IPS-18a (cell line): ENCODE data around the gene CHD9.
A peak's percentile ranks its signal among the peaks of the same experiment; 100 is the strongest.

Source experiments
- H3K27ac ChIP-seq: one replicate; pipeline ENCODE4 v1.5.1; 2013; ENCODE audit warnings: low read length
- H3K27me3 ChIP-seq: one replicate; pipeline ENCODE4 v1.6.1; 2013; ENCODE audit warnings: mild to moderate bottlenecking, low read length; ENCODE audit not compliant: control insufficient read depth, insufficient read depth
- H3K36me3 ChIP-seq: one replicate; pipeline ENCODE4 v1.6.1; 2013; ENCODE audit warnings: low read depth, low read length; ENCODE audit not compliant: control insufficient read depth
- H3K4me1 ChIP-seq: one replicate; pipeline ENCODE4 v1.6.1; 2013; ENCODE audit warnings: low read depth, low read length; ENCODE audit not compliant: control insufficient read depth
- H3K4me3 ChIP-seq: one replicate; pipeline ENCODE4 v1.5.1; 2013; ENCODE audit warnings: low read length
- H3K9ac ChIP-seq: one replicate; pipeline ENCODE4 v1.6.1; 2013; ENCODE audit warnings: mild to moderate bottlenecking, low read length, moderate library complexity
- H3K9me3 ChIP-seq: one replicate; pipeline ENCODE4 v1.6.1; 2013; ENCODE audit warnings: low read depth, low read length; ENCODE audit not compliant: control insufficient read depth

The CHD9 gene, protein sequence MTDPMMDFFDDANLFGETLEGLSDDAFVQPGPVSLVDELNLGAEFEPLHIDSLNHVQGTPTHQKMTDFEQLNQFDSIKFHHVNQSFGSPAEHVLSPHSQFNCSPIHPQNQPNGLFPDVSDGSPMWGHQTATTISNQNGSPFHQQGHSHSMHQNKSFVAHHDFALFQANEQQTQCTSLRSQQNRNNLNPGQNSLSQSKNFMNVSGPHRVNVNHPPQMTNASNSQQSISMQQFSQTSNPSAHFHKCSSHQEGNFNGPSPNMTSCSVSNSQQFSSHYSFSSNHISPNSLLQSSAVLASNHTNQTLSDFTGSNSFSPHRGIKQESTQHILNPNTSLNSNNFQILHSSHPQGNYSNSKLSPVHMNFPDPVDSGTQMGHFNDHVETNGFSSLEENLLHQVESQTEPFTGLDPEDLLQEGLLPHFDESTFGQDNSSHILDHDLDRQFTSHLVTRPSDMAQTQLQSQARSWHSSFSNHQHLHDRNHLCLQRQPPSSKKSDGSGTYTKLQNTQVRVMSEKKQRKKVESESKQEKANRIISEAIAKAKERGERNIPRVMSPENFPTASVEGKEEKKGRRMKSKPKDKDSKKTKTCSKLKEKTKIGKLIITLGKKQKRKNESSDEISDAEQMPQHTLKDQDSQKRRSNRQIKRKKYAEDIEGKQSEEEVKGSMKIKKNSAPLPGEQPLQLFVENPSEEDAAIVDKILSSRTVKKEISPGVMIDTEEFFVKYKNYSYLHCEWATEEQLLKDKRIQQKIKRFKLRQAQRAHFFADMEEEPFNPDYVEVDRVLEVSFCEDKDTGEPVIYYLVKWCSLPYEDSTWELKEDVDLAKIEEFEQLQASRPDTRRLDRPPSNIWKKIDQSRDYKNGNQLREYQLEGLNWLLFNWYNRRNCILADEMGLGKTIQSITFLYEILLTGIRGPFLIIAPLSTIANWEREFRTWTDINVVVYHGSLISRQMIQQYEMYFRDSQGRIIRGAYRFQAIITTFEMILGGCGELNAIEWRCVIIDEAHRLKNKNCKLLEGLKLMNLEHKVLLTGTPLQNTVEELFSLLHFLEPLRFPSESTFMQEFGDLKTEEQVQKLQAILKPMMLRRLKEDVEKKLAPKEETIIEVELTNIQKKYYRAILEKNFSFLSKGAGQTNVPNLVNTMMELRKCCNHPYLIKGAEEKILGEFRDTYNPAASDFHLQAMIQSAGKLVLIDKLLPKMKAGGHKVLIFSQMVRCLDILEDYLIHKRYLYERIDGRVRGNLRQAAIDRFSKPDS (N-terminal part only)

DNA sequence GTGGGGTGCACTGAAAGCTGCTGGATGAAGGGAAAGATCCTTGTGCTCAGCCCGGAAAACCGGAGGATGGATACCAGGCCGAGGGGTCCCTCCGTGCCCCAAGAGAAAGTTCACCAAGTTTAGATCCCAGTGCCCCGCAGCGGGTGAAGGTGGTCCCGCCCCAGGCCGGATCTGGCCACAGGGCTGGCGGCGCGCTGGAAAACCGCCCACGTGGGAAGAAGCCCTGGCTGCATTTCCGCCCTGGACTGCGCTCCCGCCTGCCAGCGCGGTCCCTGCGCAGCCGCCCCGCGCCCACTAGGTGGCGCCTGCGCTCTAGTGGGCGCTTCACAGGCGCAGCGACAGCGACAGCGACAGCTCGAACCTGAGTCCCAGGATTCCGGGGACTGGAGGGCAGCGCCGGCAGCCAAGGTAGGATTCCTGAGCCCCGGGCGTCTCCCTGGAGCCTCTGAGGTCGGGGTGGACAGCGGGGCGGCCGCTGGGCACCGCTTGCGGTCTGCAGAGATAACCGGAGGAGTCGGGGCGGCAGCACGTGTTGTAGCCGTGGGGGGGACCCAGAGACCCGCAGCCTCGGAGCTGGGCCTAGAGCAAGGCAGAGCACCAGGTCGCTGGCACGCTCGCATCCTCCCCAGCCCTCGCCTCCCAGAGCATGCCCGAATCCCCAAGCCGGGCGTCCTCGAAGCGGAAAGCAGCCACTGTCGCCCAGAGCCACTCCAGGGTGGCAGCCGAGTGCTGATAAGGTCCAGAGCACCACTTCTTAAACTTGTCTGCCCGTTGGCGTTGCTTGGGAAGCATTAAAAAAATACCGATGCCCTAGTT is at the start of gene CHD9:
Gene CHD9 (plus strand): TSS at position 322 of the 816 bp plus-strand sequence. CDS start 101,099 bp downstream, outside the sequence.
- H3K36me3 ChIP-seq, result no peaks in the 10 kb centered on the region

DNA sequence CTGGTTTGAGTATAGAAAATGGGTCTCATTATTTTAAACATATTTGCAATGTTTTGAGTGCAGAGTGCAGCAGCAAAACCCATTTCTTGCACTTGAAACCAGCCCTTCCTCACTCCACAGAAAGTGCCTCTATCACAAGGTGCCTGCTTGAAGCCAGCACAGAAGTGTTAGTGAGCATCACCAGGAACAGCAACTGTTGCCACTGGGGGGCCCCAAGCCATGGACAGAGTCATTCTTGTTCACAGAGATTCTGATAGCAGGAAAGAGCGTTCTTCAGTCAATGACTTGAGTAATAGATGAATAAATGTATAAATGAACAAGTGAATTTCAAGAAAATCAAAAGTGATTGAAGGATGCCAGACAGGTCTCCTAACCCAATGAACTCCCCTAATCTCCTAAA is 47.7 kb upstream of the CHD9 start:
- H3K9ac ChIP-seq, result no peak overlapping the region
- no peaks in the 10 kb centered on the region for H3K27me3 ChIP-seq
- no peaks in the 10 kb centered on the region for H3K4me1 ChIP-seq
- no peaks in the 10 kb centered on the region for H3K36me3 ChIP-seq
- no peak overlapping the region for H3K27ac ChIP-seq
- H3K9me3 ChIP-seq, result no peaks in the 10 kb centered on the region
- H3K4me3 ChIP-seq, result no peak overlapping the region

More for the DNA sequence above, at the start of gene CHD9:
- Histone ChIP-seq H3K9me3 (no peaks in the 10 kb centered on the region), H3K27me3 (no peaks in the 10 kb centered on the region), H3K4me1 (peaks cover 20% of the 10 kb centered on the region), H3K4me3 (peak within 1 kb of the TSS; percentile 74), H3K9ac (peak within 1 kb of the TSS; percentile 66), H3K27ac (peak within 1 kb of the TSS; percentile 59)

DNA sequence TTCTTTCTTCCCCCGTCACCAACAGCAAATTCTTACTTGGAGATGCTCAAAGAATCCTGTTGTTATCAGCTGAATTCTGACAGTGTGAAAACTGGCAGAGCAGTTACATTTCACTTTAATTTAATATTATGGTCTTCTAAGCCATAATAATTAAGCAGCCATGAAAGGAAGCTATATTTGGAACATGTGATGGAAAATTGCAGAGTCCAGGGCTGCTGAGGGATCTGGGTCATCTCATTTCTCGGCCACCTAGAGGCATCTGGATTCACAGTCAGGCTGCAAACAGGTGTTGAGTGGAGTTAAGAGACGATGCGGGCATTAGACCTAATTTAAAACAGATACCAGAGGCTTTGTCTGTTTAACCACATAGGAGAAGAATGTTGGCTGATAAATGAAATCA is 40.5 kb upstream of the CHD9 start:
- Histone ChIP-seq H3K4me3 (no peak overlapping the region), H3K36me3 (no peaks in the 10 kb centered on the region), H3K27me3 (no peaks in the 10 kb centered on the region), H3K9ac (no peak overlapping the region), H3K27ac (no peak overlapping the region), H3K9me3 (no peaks in the 10 kb centered on the region), H3K4me1 (no peaks in the 10 kb centered on the region)

DNA sequence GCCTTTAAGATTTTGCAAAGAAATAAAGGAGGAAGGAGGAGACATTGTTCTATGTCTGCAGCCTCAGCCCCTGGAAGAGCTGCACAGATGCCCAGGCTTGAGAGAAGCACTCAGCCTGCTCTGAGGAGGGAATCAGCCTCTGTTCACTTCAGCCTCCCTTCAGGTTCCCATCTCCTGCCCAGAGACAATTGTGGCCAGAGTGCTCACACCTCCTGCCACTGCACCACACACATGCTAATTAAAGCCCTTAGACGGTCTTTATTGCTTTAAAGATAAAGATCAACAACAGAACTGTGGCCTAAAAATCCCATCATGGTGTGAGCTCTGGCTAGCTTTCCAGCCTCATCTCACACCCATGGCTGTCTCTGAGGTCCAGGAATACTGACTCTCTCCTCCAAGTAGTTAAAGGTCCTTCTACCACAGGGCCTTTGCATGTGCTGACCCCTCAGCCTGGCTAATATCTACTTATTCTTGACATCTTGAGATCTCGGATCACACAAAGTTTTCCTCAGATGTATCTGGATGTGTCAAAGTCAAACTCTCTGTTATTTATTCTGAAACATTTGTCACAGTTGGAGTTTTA is 35.9 kb upstream of the CHD9 start:
- Histone ChIP-seq H3K9me3 (no peaks in the 10 kb centered on the region), H3K4me3 (no peak overlapping the region), H3K4me1 (no peaks in the 10 kb centered on the region), H3K36me3 (no peaks in the 10 kb centered on the region), H3K27me3 (no peaks in the 10 kb centered on the region), H3K9ac (no peak overlapping the region), H3K27ac (no peak overlapping the region)

DNA sequence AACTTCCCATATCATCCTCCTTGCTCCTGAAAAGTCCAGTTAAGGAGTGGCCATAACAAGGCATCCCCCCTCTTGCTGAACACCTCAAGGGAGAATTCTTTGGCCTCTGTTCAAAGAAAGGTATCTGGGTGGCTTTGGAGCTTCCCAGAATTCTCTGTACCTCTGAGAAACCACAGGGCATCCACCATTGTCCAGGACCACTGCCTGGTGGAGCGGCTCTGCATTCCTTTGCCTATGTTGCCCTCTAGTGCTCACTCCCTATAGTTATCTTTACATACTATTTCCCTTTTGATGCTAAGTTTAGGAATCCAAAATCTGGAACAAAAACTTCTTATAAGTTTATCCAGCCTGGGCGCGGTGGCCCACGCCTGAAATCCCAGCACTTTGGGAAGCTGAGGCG is 32.4 kb upstream of the CHD9 start:
- no peaks in the 10 kb centered on the region for H3K9me3 ChIP-seq
- no peak overlapping the region for H3K4me3 ChIP-seq
- H3K27ac ChIP-seq, result no peak overlapping the region
- no peaks in the 10 kb centered on the region for H3K36me3 ChIP-seq
- no peaks in the 10 kb centered on the region for H3K27me3 ChIP-seq
- H3K9ac ChIP-seq, result no peak overlapping the region
- no peaks in the 10 kb centered on the region for H3K4me1 ChIP-seq

DNA sequence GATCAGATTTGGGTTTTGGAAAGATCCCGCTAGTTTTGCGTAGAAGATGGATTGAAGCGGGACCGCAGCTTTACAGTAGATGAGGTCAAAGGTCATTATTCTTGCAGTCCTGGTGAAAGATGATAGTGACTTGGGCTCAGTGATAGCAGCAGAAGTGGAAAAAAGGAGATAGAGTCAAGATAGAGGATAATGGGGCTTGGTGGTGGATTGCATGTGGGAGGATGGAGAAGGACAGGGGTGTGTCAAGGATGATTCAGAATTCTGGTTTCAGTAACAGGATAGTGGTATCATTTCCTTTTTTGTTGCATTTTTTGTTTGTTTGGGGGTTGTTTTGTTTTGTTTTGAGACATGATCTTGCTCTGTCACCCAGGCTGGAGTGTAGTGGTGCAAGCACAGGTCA is 30.7 kb upstream of the CHD9 start:
- Histone ChIP-seq H3K9ac (no peak overlapping the region), H3K27ac (no peak overlapping the region), H3K27me3 (no peaks in the 10 kb centered on the region), H3K9me3 (no peaks in the 10 kb centered on the region), H3K4me1 (no peaks in the 10 kb centered on the region), H3K4me3 (no peak overlapping the region), H3K36me3 (no peaks in the 10 kb centered on the region)

DNA sequence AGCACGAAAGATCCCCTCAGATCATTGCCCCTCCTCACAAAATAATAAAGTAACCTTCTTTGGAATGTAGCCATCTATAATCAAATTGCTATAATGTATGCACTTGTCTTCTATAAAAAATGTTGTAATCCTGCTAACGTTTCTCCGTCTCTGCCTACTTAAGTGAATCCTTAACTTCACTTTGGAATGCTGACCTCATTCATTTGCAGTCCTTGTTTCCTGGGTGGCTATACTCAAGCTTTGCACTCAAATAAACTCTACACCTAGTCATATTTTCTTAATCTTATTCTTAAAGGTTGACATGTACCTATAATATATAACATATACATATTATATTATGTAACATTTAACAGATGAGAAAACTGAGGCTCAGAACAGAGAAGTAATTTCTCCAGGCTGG is 24.8 kb upstream of the CHD9 start:
- H3K27me3 ChIP-seq, result no peaks in the 10 kb centered on the region
- H3K36me3 ChIP-seq, result no peaks in the 10 kb centered on the region
- no peak overlapping the region for H3K4me3 ChIP-seq
- H3K4me1 ChIP-seq, result peaks cover 7% of the 10 kb centered on the region
- H3K9ac ChIP-seq, result no peak overlapping the region
- peaks cover 3% of the 10 kb centered on the region for H3K9me3 ChIP-seq
- H3K27ac ChIP-seq, result no peak overlapping the region

DNA sequence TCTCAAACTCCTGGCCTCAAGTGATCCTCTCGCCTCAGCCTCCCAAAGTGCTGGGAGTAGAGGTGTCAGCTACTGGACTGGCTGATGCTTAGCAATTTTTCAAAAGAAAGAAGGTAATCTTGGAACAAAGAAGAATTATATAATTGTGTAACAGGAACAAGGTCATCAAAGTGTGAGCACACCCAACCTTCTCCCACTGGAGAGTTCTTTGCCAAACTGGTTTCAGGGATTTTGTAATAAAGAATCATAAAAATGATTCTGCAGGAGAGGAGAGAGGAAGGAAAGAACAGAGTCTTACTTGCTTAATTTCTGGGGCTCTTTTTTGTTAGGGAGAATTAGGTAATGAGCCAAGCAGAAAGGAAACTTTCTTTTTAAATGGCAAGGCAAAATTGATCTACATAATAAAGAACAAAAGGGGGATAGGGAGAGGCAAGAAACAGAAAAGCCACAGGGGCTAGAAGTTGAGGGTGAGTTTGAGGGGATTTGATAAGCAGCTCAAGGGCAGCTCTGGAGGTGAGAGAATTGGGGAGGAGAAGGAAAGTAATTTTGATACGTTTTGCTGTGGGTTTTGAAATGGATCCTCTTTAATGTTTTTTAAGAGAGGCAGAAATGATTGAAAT is 23.4 kb upstream of the CHD9 start:
- Histone ChIP-seq H3K9me3 (peaks cover 3% of the 10 kb centered on the region), H3K27me3 (no peaks in the 10 kb centered on the region), H3K36me3 (no peaks in the 10 kb centered on the region), H3K4me3 (no peak overlapping the region), H3K9ac (no peak overlapping the region), H3K4me1 (peaks cover 7% of the 10 kb centered on the region), H3K27ac (no peak overlapping the region)

DNA sequence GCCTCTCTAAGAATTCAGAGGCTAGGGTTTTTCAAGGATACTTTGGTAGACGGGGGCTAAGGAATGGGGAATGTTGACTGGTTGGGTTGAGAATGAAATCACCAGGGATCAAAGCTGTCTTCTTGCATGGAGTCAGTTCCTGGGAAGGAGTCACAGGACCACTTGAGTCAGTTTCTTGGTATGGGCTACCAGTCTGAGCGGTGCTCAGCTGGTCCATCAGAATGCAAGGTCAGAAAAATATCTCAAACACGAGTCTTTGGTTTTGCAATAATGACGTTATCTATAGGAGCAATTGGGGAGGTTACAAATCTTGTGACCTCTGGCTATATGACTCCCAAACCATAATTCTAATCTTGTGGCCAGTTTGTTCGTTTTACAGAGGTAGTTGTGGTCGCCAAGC is 20.5 kb upstream of the CHD9 start:
- H3K4me3 ChIP-seq, result no peak overlapping the region
- no peaks in the 10 kb centered on the region for H3K27me3 ChIP-seq
- H3K9ac ChIP-seq, result no peak overlapping the region
- H3K9me3 ChIP-seq, result peaks cover 3% of the 10 kb centered on the region
- peaks cover 7% of the 10 kb centered on the region for H3K4me1 ChIP-seq
- H3K36me3 ChIP-seq, result no peaks in the 10 kb centered on the region
- H3K27ac ChIP-seq, result no peak overlapping the region

DNA sequence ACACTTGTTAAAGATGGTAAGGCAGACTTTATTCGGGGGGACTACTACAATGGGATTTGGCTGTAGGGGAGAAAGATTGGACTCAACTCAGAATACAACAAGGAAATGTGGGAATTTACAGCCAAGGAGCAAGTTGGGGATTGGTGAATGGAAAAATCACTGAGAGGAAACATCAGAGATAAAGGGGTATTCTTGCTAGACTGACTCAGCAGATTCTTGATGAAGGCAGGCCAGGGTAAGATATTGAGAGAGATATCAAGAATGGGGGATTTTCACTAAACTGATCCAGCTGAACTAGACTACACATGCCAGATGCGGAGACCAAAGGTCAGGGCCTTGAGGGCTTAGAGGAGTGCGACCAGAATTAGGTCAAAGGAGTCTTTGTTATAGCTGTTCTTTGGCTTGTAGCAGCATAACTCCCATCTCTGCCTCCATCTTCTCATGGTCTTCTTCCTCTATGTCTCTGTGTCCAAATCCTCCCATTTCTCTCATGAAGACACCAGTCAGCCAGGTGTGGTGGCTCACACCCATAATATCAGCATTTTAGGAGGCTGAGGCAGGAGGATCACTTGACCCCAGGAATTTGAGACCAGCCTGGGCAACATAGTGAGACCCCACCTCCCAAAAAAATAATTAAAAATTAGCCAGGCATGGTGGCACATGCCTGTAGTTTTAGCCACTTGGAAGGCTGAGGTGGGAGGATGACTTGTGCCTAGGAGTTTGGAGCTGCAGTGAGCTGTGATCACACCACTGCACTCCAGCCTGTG is 19.4 kb upstream of the CHD9 start:
- no peaks in the 10 kb centered on the region for H3K27me3 ChIP-seq
- no peak overlapping the region for H3K27ac ChIP-seq
- H3K36me3 ChIP-seq, result no peaks in the 10 kb centered on the region
- H3K4me1 ChIP-seq, result peaks cover 8% of the 10 kb centered on the region
- no peak overlapping the region for H3K9ac ChIP-seq
- peaks cover 3% of the 10 kb centered on the region for H3K9me3 ChIP-seq
- H3K4me3 ChIP-seq, result no peak overlapping the region
